ENCODE results near the gene PPME1.
A peak's percentile ranks its signal among the peaks of the same experiment; 100 is the strongest.

Gene PPME1

DNA sequence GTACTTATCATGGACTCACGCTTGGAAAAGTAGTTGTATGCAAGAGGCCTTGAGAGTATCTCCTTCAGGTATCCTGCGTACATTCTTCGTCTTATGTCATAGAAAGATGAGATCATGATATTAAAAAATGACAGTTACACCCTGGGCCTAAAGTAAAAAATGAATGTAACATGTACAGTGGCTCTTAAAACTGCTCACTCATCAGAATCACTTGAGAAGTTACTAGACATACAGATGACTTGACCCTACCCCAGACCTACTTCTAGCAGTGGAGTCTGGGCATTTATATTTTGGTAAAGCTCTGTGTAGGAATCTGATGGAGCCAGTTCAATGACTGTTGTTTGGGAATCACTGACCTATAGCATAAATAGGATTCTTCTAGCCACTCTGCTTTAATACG, 54.5 kb downstream of the PPME1 start:
- DNase-seq (ENCODE audit: low read depth, low spot score): no peak

GRCh38 chr11:74226907-74227306, 55.8 kb downstream of the PPME1 start:
- no peak for DNase-seq (ENCODE audit: low read depth, low spot score)

DNA sequence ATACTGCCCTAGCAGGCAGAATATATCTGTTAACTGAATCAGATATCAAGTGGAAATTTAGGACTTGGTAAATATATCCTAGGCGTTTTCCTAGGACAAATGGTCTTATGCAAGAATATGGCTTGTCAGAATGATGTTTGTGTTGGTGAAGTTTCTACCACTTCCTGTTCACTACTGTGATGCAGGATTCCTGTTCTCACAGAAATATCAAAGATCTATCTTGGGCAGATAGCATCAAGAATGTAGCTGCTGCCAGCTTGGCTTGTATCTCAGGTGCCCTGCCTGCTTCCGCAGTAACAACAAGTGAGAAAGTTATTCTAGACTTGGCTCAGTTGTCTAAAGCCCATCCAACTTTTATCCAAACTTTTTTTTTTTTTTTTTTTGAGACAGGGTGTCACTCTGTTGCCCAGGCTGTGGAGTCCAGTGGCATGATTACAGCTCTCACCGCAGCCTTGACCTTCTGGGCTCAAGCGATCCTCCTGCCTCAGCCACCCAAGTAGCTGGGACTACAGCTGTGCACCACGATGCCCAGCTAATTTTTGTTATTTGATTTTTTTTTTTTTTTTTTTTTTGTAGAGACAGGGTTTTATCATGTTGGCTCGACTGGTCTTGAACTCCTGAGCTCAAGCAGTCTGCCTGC, 61.3 kb downstream of the PPME1 start:
- no peak for DNase-seq (ENCODE audit: low read depth, low spot score)

DNA sequence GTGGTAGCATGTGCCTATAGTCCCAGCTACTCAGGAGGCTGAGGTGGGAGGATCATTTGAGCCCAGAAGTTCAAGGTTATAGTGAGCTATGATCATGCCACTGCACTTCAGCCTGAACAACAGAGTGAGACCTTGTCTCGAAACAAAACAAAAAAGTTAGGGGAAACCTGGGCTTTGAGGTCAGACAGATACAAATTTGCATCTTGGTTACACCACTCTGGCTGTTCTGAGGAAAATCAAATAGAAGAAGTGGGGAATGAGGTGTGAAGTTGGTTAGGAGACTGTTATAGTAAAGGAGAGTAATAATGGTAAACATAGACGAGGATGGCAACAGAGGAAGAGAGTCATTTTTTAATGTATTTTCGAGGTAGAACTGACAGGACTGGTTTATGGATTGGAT, 62.6 kb downstream of the PPME1 start:
- DNase-seq (ENCODE audit: low read depth, low spot score): no peak

- DNase-seq (ENCODE audit: low read depth, low spot score): no peak
Measured at GRCh38 chr11:74235121-74235520, 64.0 kb downstream of the PPME1 start.

GRCh38 chr11:74237541-74237940, 66.5 kb downstream of the PPME1 start:
- DNase-seq (ENCODE audit: low read depth, low spot score): no peak

- DNase-seq (ENCODE audit: low read depth, low spot score): no peak
Measured at GRCh38 chr11:74238243-74238642, 67.2 kb downstream of the PPME1 start.

DNA sequence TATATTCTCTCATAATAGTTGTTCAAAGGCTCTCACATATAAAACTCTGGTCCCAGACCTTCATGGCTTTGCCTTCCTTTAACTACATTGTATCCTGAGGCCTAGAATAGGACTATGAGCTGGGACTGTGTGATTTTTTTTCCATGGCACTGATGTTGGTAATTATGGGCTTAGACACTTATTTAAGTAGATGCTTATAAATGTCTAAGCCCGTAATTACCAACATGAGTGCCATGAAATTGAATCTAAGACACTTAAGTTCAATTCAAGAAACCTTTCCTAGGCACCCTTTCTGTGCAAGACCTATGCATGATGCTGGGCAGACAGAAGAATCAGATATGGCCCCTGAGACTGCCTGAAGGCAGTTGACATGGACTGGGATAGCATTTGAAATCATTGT, 77.4 kb downstream of the PPME1 start:
- no peak for DNase-seq (ENCODE audit: low read depth, low spot score)

DNA sequence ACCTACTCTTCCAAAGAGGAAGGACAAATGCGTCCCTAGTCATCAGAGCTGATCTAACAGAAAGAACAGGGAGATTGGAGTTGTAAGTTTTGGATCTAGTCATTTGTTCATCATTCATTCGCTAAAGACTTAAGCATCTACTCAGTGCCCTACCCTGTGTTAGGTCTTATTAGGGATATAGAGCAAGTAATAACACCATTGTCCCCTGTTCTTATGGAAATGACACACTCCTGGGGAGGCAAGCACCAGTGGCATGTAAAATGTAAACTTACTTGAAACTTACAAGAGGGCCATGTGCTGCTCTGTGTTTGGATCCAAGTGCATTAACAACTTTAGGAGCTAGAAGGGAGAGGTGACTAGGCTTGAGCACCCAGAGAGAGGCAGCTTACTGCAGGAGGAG, 78.4 kb downstream of the PPME1 start:
- no peak for DNase-seq (ENCODE audit: low read depth, low spot score)

GRCh38 chr11:74253361-74253760, 82.3 kb downstream of the PPME1 start:
- DNase-seq (ENCODE audit: low read depth, low spot score): no peak

- DNase-seq (ENCODE audit: low read depth, low spot score): peak; percentile 83
Measured at GRCh38 chr11:74255741-74256375, 84.8 kb downstream of the PPME1 start.

GRCh38 chr11:74256378-74257133, 85.5 kb downstream of the PPME1 start:
- no peak for DNase-seq (ENCODE audit: low read depth, low spot score)

GRCh38 chr11:74257959-74258553, 87.0 kb downstream of the PPME1 start:
- DNase-seq (ENCODE audit: low read depth, low spot score): peak; percentile 68

DNA sequence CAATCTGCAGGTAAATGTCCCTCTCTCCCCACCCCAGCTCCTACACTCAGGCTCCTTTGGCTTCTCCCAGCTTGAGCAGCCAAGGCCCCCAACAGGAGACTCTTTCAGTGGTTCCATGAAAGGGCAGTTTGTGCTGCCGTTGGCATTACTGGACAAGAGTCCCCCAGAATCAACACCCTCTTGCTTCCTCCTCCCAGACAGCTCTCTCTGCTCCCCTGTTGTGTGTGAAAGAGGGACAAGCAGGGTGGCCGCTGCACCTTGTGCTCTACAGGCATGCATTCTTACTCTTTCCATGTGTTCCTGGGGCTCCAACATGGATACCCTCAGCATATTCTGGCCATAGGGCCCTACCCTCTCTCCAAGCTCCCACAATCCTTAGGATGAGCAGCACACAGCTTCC, 91.6 kb downstream of the PPME1 start:
- no peak for DNase-seq (ENCODE audit: low read depth, low spot score)

- no peak for DNase-seq (ENCODE audit: low read depth, low spot score)
Measured at GRCh38 chr11:74265256-74265655, 94.2 kb downstream of the PPME1 start.

- DNase-seq (ENCODE audit: low read depth, low spot score): no peak
Measured at GRCh38 chr11:74267014-74267413, 95.9 kb downstream of the PPME1 start.

DNA sequence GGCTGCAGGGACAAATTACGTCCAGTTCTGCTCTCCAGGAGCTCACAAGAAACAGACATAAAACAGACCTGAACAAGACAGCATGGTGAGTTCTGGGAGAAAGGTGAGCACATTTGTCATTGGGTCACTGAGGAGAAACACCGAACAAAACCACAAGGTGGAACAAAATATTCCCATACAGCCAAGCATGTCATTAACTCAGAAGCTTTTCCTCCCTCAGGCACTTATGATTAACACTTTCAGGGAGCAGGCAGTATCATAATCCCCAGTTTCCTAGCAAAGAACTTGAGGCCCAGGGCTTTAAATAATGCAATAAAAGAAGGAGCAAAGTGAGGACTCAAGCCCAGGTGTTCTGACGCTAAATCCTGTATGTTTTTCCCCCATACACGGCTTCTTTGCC, 97.4 kb downstream of the PPME1 start:
- no peak for DNase-seq (ENCODE audit: low read depth, low spot score)

DNA sequence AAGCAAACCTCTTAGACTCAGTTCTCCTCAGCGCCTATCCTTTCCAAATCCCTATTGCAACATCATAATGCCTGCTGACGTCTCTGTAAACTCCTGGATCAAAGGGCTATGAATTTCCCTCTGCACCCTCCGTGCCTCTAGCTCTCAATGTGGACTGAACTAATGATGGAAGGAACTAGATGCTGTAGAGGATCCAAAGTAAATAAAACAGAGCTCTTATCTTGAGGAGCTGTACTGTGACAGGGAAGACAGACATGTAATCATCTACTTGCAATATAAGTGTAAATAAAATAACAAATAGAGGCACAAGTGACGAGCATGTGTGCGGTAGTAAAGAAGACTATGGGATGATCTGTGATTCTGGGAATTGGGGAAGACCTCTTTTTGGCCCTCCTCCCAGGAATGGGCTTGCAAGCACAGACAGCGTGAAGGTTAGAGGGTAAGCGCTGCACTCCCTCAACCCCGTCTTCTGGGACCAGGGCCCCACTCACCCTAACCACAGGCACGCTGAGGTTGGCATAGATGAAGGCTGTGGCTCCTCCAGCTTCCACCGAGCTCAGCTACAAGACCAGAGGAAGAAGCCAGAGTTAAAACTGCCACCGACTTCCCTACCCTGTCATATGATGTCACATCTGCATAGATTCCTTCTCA, 98.2 kb downstream of the PPME1 start:
- DNase-seq (ENCODE audit: low read depth, low spot score): no peak

GRCh38 chr11:74272276-74272675, 101.2 kb downstream of the PPME1 start:
- no peak for DNase-seq (ENCODE audit: low read depth, low spot score)

DNA sequence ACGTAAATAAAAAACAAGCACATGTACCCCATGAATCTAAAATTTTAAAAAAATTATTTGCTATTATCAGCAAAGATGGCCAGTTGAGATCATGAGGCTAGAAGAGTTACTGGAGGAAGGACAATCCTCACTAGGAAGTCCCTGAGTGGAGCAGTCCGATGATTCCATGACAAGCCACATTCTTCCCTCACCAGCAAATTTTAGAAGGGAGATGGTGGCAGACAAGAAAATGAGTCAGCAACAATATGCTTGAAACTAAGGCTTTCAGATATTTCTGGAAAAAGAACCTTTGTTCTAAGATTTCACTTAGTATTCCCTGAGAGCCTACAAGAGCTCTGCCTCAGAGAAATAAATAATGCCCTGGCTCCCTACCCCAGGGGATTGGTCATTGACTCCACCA, 105.5 kb downstream of the PPME1 start:
- peak; percentile 55 for DNase-seq (ENCODE audit: low read depth, low spot score)

- DNase-seq (ENCODE audit: low read depth, low spot score): no peak
Measured at GRCh38 chr11:74278103-74278502, 107.0 kb downstream of the PPME1 start.

DNA sequence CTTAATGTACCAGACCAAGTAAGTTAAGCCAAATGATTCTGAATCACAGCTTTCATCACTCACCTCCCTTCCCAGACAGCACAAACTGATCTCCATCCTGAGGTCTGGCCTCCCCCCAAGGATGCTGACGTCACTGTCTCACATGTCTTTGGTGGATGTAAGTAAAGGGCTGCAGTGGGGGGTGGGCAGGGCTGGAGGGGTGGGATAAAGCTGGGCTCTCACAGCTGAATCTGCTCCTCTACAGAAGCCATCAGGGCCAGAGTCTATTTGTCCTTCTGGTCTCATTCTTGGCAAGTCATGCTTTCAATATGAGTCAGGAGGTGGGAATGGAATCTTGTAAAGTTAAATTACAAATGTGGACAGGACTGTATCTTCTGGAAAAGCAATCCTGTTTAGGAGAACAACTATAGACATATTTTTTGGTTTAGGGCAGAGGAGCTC, 107.7 kb downstream of the PPME1 start:
- DNase-seq (ENCODE audit: low read depth, low spot score): peak; percentile 97

All from astrocyte of the hippocampus (primary cell).